Measurements from ENCODE around the gene THEM5.

Gene THEM5

GRCh38 chr1:151805066-151805820 lies 48.3 kb downstream of the THEM5 start, which contains the start of gene LINGO4:
Gene LINGO4, minus strand, starts transcription at chr1:151805419. Its CDS starts 2,715 bp downstream, at chr1:151802704.
- Histone ChIP-seq H2AFZ (ENCODE audit: low read depth, low read length) (no peak within 1 kb of the TSS), H3K36me3 (ENCODE audit: insufficient read depth, low read length) (no peaks in the 10 kb centered on the region), H3K27me3 (ENCODE audit: insufficient read depth, low read length) (peaks cover 67% of the 10 kb centered on the region), H3K9me3 (ENCODE audit: low read length) (no peaks in the 10 kb centered on the region), H3K4me1 (ENCODE audit: insufficient read depth, low read length) (no peaks in the 10 kb centered on the region), H3K4me3 (ENCODE audit: low read length) (no peak within 1 kb of the TSS)

GRCh38 chr1:151803915-151804314 lies 49.6 kb downstream of the THEM5 start:
- Histone ChIP-seq H3K9me3 (ENCODE audit: low read length) (no peaks in the 10 kb centered on the region), H3K4me1 (ENCODE audit: insufficient read depth, low read length) (no peaks in the 10 kb centered on the region), H3K36me3 (ENCODE audit: insufficient read depth, low read length) (no peaks in the 10 kb centered on the region), H3K27me3 (ENCODE audit: insufficient read depth, low read length) (peaks cover 70% of the 10 kb centered on the region), H2AFZ (ENCODE audit: low read depth, low read length) (no peak overlapping the region), H3K4me3 (ENCODE audit: low read length) (no peak overlapping the region)

- H3K27me3 ChIP-seq (ENCODE audit: insufficient read depth, low read length), result peaks cover 68% of the 10 kb centered on the region
Observed at GRCh38 chr1:151803164-151803563, 50.3 kb downstream of the THEM5 start.

GRCh38 chr1:151802372-151802771 lies 51.1 kb downstream of the THEM5 start:
- Histone ChIP-seq H3K9me3 (ENCODE audit: low read length) (no peaks in the 10 kb centered on the region), H3K4me1 (ENCODE audit: insufficient read depth, low read length) (no peaks in the 10 kb centered on the region), H3K27me3 (ENCODE audit: insufficient read depth, low read length) (peaks cover 60% of the 10 kb centered on the region), H3K36me3 (ENCODE audit: insufficient read depth, low read length) (no peaks in the 10 kb centered on the region), H3K4me3 (ENCODE audit: low read length) (no peak overlapping the region), H2AFZ (ENCODE audit: low read depth, low read length) (no peak overlapping the region)

More at GRCh38 chr1:151803164-151803563, 50.3 kb downstream of the THEM5 start:
- Histone ChIP-seq H3K36me3 (ENCODE audit: insufficient read depth, low read length) (no peaks in the 10 kb centered on the region), H3K4me1 (ENCODE audit: insufficient read depth, low read length) (no peaks in the 10 kb centered on the region), H3K4me3 (ENCODE audit: low read length) (no peak overlapping the region), H3K9me3 (ENCODE audit: low read length) (no peaks in the 10 kb centered on the region), H2AFZ (ENCODE audit: low read depth, low read length) (no peak overlapping the region)

- Histone ChIP-seq H3K4me3 (ENCODE audit: low read length) (no peak overlapping the region), H3K36me3 (ENCODE audit: insufficient read depth, low read length) (no peaks in the 10 kb centered on the region), H3K4me1 (ENCODE audit: insufficient read depth, low read length) (no peaks in the 10 kb centered on the region), H2AFZ (ENCODE audit: low read depth, low read length) (no peak overlapping the region), H3K27me3 (ENCODE audit: insufficient read depth, low read length) (peaks cover 56% of the 10 kb centered on the region), H3K9me3 (ENCODE audit: low read length) (no peaks in the 10 kb centered on the region)
Observed at GRCh38 chr1:151801846-151802245, 51.7 kb downstream of the THEM5 start.

GRCh38 chr1:151801310-151801820 lies 52.1 kb downstream of the THEM5 start:
- Histone ChIP-seq H3K36me3 (ENCODE audit: insufficient read depth, low read length) (no peaks in the 10 kb centered on the region), H3K4me3 (ENCODE audit: low read length) (no peak overlapping the region), H3K4me1 (ENCODE audit: insufficient read depth, low read length) (no peaks in the 10 kb centered on the region), H3K9me3 (ENCODE audit: low read length) (no peaks in the 10 kb centered on the region), H3K27me3 (ENCODE audit: insufficient read depth, low read length) (peaks cover 54% of the 10 kb centered on the region), H2AFZ (ENCODE audit: low read depth, low read length) (no peak overlapping the region)

GRCh38 chr1:151800830-151801229 lies 52.7 kb downstream of the THEM5 start:
- Histone ChIP-seq H3K9me3 (ENCODE audit: low read length) (no peaks in the 10 kb centered on the region), H3K4me1 (ENCODE audit: insufficient read depth, low read length) (no peaks in the 10 kb centered on the region), H3K4me3 (ENCODE audit: low read length) (no peak overlapping the region), H3K27me3 (ENCODE audit: insufficient read depth, low read length) (peaks cover 48% of the 10 kb centered on the region), H2AFZ (ENCODE audit: low read depth, low read length) (no peak overlapping the region), H3K36me3 (ENCODE audit: insufficient read depth, low read length) (no peaks in the 10 kb centered on the region)

GRCh38 chr1:151799179-151800022 lies 54.1 kb downstream of the THEM5 start:
- peaks cover 34% of the 10 kb centered on the region for H3K27me3 ChIP-seq (ENCODE audit: insufficient read depth, low read length)
- no peaks in the 10 kb centered on the region for H3K4me1 ChIP-seq (ENCODE audit: insufficient read depth, low read length)
- H2AFZ ChIP-seq (ENCODE audit: low read depth, low read length), result no peak overlapping the region
- H3K36me3 ChIP-seq (ENCODE audit: insufficient read depth, low read length), result peaks cover under 1% of the 10 kb centered on the region
- no peaks in the 10 kb centered on the region for H3K9me3 ChIP-seq (ENCODE audit: low read length)
- no peak overlapping the region for H3K4me3 ChIP-seq (ENCODE audit: low read length)

- Histone ChIP-seq H3K9me3 (ENCODE audit: low read length) (no peaks in the 10 kb centered on the region), H3K36me3 (ENCODE audit: insufficient read depth, low read length) (peaks cover 4% of the 10 kb centered on the region), H2AFZ (ENCODE audit: low read depth, low read length) (no peak overlapping the region), H3K4me1 (ENCODE audit: insufficient read depth, low read length) (no peaks in the 10 kb centered on the region), H3K27me3 (ENCODE audit: insufficient read depth, low read length) (peaks cover 26% of the 10 kb centered on the region), H3K4me3 (ENCODE audit: low read length) (no peak overlapping the region)
Observed at GRCh38 chr1:151798571-151798970, 54.9 kb downstream of the THEM5 start.
